Smooth muscle cell of the brain vasculature (primary cell): Measurements from ENCODE around the gene PAQR8.
"Not testable (repeated sequence)": the region's sequence is repeated elsewhere in the genome, so short reads cannot be mapped to it uniquely, and the experiment has no call there.

Experiments
- DNase-seq: peaks from one replicate; pipeline ENCODE4 v3.0.0-alpha.2; 2012; ENCODE audit warnings: low read depth, low spot score

The PAQR8 gene

GRCh38 chr6:52376763-52377162 is 14.8 kb downstream of the PAQR8 start:
- DNase-seq, result no peak

GRCh38 chr6:52377538-52378221 is 15.7 kb downstream of the PAQR8 start:
- no peak for DNase-seq

- no peak for DNase-seq
Measured at GRCh38 chr6:52381249-52381648, 19.3 kb downstream of the PAQR8 start.

GRCh38 chr6:52384145-52384766 is 22.3 kb downstream of the PAQR8 start:
- no peak for DNase-seq

GRCh38 chr6:52385074-52385473 is 23.1 kb downstream of the PAQR8 start:
- no peak for DNase-seq

GRCh38 chr6:52388119-52388518 is 26.2 kb downstream of the PAQR8 start:
- DNase-seq, result not testable (repeated sequence)

GRCh38 chr6:52388790-52389189 is 26.8 kb downstream of the PAQR8 start:
- no peak for DNase-seq

GRCh38 chr6:52389264-52389625 is 27.3 kb downstream of the PAQR8 start:
- no peak for DNase-seq

- DNase-seq, result no peak
Measured at GRCh38 chr6:52389626-52390360, 27.8 kb downstream of the PAQR8 start.

GRCh38 chr6:52390361-52390727 is 28.4 kb downstream of the PAQR8 start:
- no peak for DNase-seq

- no peak for DNase-seq
Measured at GRCh38 chr6:52391599-52391998, 29.6 kb downstream of the PAQR8 start.

- DNase-seq, result no peak
Measured at GRCh38 chr6:52392944-52393343, 31.0 kb downstream of the PAQR8 start.

GRCh38 chr6:52393780-52394179 is 31.8 kb downstream of the PAQR8 start:
- no peak for DNase-seq

GRCh38 chr6:52394251-52394666 is 32.3 kb downstream of the PAQR8 start:
- no peak for DNase-seq

- DNase-seq, result no peak
Measured at GRCh38 chr6:52395969-52396368, 34.0 kb downstream of the PAQR8 start.

- no peak for DNase-seq
Measured at GRCh38 chr6:52399511-52400312, 37.8 kb downstream of the PAQR8 start.

GRCh38 chr6:52400313-52401041 is 38.5 kb downstream of the PAQR8 start:
- DNase-seq, result no peak

GRCh38 chr6:52403086-52403485 is 41.1 kb downstream of the PAQR8 start:
- no peak for DNase-seq

- no peak for DNase-seq
Measured at GRCh38 chr6:52403627-52404026, 41.7 kb downstream of the PAQR8 start.

- no peak for DNase-seq
Measured at GRCh38 chr6:52405243-52405642, 43.3 kb downstream of the PAQR8 start.

GRCh38 chr6:52407467-52407866 is 45.5 kb downstream of the PAQR8 start:
- no peak for DNase-seq
